Activated effector memory CD4-positive, alpha-beta T cell treated with Interleukin-2 at 50 U/mL for 16 hours (primary cell): ENCODE results near the gene KCNH8.

Experiments
- DNase-seq: peaks from one replicate; pipeline ENCODE4 v3.0.0-alpha.2; 2020

The KCNH8 gene

DNA sequence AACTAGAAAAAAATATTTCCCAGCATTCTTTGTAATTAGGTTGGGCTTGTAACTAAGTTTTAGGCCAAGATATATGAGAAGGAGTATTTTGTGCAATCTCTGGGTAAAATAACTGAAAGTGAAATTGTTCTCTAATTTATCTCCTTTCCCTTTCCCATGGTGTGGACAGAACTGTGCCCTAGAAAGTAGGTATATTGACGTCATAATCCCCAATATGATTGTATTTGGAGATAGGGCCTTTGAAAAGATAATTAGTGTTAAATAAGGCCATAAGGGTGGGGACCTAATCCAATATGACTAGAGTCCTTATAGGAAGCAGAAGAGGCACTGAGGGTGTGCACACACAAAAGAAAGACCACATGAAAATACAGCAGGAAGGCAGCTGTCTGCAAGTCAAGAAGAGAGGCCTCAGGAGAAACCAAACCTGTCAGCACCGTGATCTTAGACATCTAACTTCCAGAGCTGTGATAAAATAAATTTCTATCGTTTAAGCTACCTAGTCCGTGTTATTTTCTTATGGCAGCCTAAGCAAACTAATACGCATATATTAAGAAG, 106.6 kb downstream of the KCNH8 start:
- DNase-seq, result no peak

DNA sequence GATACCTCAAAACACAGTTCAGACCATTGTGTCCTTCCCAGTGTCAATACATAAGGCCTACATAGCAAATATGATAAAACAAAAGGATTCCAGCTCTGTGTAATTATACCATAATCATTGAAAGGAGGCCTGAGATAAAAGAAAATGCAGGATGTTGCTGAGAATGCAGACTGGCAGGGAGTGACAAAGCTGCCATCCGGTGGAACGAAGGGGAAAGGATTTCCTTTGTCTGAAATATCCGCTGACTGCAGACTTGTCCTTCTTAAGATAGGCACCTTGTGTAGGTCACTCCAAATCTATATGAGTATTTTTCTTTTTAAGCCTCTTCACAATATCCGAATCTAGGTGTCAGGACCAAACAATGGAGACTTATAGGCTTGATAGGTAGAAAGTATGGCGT, 108.0 kb downstream of the KCNH8 start:
- no peak for DNase-seq

DNA sequence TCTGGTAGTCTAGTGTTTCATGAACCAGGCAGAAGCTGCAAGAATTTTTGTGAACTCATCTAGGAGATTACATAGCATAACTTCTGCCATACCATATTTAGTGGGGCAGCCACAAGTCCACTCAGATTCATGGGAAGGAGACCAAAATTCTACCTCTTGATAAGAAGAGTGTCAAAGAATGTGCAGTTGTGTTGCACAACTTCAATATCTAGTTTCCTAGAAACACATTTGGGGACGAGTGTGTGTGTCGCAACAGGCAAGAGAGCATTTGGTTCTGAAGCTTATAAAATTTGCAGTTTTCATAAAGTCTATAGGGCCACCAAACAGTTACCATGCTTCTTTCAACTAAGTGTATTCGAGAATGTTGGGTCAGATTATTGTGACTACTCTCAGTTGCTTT, 115.3 kb downstream of the KCNH8 start:
- no peak for DNase-seq

DNA sequence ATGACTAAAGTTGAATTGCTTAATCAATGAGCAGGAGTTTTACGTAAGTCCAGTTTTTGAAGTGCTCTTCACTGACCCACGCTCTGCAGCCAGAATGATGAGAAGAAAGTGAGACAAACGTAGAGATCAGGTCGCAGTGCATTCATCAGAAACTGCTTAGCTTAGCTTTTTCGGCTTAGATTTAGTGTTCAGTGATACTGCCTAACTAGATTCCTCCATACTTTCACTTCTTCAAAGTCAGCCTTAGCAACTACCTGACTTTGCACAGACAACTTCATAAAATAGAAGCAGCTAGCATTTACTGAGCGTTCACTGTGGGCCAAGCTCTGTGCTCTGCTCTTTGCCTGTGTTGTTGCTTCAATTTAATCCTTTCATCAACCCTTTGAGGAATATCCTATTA, 116.1 kb downstream of the KCNH8 start:
- no peak for DNase-seq

DNA sequence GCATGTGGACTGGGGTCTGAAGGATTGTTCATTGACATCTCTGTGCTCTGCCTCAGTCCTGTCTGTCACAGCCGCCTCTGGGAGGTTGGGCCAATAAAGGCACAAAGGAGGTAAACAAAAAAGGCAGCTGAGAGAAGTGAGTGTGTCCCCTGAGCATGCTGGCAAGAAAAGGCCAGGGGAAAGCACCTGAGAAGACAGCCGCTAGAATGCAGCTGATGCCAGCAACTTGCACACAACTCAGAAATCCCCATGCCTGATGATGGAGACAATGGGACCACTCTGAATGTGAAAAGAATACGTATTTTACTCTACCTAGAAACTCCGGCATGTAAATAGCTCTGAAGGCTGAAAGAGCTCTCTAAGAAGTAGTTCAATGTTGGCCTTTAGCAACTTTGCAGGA, 118.7 kb downstream of the KCNH8 start:
- no peak for DNase-seq

DNA sequence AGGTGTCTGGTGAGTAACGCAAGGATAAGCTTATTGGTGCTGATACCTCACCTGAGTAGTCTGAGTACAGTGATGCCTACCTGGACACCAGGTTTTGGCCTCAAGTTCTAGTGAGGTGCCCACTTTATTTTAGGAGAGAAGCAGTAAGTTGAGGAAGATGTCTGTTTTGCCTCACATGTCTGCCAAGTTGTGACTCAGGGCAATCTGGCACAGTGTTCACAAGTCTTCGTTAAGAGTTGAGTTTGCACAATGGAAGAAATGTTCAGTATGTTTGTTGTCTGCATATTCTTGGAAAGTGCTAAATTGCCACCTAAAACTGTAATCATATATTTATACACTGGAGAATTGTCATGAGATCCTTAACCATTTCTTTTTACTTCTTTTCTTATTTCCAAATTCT, 122.2 kb downstream of the KCNH8 start:
- DNase-seq, result no peak

DNA sequence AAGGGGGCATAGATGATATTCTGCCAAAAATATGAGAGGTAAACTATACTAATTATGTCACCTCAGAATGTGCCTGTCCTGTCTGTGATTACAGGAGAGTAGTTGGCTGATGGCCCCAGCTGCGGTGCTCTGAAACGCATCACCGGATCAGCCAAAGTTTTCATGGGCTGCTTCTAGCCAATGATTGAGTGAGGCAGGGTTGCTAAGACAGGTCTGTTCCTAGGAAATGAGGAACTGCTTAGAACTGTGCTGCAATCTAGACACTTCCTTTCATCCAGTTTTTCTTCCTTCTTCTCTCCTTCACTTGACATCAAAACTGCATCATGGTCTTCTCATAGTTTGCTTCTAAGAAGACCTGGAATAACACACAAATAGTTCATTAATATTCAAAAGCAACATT, 124.0 kb downstream of the KCNH8 start:
- no peak for DNase-seq

DNA sequence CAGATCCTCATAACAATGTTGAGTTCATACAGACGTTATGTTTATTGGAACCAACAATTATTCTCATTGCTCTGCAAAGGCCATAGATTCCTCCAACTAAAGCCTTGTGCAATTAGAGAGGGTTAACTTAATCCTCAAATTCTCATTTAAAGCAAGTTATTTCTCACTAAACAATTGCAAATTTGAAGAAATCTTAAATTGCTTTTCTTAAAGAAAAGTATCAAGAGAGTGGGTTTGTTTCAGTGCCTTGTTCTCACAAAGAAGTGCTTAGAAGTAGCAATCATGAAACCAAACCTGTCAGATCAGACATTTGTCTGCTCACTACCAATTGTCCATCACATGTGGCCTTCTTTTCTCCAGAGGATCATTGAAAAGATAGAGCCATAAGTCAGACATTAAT, 124.8 kb downstream of the KCNH8 start:
- DNase-seq, result no peak

DNA sequence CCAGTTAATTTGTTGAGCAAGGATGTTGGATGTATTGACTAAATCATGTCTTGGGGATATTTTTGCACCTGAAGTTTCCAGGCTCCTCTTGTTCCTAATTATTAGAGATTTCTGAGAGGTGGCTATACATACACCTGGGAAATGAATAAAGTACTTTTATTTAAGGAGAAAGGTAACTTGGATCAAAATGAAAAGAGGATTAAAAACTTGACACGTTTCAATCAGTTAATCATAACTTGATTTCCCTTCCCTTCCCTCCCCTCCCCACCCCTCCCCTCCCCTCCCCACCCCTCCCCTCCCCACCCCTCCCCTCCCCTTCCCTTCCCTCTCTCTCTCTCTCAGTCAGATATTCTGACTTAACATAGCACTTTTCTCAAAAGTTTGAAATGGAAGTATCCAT, 126.3 kb downstream of the KCNH8 start:
- DNase-seq, result no peak

DNA sequence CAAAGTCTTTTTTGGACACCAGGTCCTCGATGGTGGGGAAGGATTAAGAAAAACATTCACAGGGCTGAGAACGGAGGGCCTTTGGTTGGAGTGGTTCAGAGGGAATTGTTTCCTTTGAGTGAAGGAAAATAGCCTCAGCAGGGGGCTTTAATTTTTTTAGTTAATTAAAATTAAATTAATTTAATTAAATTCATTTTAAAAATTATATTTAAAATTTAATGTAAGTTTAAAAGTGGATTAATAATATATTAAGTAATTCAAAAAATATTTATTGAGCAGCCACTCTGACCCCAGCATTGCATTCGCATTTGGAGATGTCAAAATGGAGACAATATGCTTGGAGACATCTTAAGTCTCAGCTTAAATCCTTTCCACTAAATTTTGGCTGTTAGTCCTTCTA, 136.7 kb downstream of the KCNH8 start:
- DNase-seq, result no peak

DNA sequence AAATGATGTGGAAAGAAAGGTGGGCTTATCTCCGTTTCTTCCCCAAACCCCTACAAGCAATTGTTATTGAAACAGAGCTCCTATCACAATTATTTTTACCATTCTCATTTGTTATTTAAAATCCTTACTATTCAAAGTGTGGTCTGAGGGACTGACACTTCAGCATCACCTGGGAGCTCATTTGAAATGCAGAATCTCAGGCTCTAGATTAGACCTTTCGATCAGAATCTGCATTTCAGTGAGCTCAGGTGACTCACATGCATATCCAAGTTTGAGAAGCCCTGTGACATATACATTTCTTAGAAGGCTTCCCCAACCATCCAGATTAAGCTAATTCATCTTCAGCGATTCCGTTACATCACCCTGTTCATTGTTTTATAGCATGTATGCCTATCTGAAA, 145.0 kb downstream of the KCNH8 start:
- DNase-seq, result no peak

DNA sequence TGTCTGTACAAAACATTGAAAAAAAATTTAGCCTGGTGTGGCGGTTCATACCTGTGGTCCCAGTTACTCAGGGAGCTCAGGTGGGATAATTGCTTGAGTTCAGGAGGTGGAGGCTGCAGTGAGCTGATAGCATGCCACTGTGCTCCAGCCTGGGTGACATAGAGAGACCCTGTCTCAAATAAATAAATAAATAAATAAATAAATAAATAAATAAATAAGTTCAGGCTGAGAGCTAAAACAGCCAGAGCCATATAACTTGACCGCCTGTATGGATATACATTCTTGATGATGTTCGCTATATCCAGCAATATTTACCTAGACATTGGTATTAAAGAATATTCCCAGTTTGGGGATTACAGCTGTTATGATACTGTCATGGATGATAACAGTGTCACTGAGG, 146.9 kb downstream of the KCNH8 start:
- no peak for DNase-seq

DNA sequence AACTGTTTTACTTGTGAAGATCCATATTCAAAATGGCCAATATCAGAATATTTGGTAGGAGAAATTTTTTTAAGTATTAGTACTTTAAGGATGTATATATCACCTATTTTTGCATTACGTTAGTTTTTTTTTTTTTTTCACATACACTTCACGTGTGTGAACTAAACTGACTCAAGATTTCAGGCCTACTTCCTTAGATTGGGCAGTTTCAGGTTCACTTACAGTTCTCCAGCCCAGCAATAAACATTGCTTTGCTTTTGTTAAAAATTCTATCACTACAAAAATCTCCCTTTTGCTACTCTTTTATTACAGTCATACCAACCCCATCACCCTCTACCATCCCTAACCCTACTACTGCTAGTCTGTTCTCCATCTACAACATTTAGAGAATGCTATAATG, 183.6 kb downstream of the KCNH8 start:
- no peak for DNase-seq

DNA sequence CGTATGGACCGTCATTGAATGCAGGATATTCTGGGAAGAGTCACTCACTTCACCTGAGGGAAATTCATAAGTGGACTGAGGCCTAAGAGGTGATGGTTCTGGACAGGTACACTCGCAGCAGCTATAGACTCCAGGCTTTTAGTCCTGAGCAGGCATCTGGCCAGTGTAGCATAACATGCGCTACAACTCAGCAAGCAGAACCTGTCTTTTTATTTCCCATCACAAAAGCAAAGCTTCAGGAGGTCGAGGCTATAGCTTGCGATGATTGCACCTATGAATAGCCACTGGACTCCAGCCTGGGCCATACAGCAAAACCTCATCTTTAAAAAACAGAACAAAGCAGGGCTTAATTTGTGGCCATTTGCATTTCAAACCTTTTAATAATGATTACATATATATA, 185.8 kb downstream of the KCNH8 start:
- no peak for DNase-seq

DNA sequence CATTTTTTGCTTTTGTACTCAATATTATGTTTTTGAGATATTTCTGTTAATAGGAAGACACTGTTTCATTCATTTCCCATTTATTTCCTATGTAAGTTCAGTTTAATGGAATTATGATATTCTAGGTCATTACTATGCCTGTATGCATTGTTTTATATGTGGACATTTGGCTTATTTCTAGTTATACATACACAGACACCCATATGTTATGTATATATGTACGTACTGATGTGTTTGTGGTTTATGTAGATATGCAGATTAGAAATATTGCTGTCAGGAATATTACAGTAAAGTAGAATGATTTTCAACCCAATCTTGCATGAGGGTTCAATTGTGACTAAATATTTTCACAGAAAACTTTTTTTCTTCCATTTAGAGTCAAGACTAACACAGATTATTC, 190.5 kb downstream of the KCNH8 start:
- DNase-seq, result no peak

DNA sequence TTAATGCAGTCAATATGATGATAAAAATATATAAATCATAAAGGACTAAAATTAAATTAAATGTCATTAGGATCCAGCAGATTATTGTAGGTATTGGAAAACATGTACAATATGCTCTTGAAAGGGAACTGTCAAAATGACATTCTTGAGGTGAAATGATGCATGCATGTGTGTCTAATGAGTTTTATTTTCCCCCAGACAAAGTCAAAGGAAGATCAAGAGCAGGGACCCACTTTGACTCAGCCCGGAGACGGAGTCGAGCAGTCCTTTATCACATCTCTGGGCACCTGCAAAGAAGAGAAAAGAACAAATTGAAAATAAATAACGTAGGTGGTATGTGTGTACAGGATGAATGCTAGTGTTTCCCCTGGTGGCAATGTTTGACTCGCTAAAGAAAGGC, 194.1 kb downstream of the KCNH8 start:
- no peak for DNase-seq

DNA sequence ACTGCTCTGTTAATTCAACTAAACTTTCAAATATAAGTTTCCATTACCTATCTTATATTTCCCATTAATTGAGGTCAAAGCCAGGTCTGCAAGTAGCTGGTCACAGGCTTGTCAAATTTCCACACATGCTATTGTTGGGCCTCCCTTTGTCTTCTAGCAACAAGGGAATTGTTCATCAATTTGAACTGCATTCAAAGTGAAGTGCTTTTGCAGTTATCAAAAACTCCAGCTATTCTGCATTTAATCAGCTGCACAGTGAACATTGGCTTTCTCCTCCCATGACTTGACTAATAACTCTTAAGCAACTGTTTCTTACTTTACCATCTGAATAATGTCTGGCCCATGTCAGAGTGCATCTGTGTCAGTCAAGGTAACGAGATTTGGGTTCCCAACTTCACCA, 198.4 kb downstream of the KCNH8 start:
- DNase-seq, result no peak

DNA sequence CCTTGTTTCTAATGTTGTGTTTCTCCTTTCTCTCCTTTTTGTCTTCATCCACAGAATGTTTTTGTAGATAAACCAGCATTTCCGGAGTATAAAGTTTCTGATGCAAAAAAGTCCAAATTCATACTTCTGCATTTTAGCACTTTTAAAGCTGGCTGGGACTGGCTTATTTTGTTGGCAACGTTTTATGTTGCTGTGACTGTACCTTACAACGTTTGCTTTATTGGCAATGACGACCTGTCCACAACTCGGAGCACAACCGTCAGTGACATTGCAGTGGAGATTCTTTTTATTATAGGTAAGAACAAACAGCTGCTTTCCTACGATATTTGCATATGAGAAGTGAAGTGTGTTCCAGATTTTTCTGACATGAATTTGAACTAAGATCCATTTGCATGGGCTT, 199.4 kb downstream of the KCNH8 start:
- no peak for DNase-seq

DNA sequence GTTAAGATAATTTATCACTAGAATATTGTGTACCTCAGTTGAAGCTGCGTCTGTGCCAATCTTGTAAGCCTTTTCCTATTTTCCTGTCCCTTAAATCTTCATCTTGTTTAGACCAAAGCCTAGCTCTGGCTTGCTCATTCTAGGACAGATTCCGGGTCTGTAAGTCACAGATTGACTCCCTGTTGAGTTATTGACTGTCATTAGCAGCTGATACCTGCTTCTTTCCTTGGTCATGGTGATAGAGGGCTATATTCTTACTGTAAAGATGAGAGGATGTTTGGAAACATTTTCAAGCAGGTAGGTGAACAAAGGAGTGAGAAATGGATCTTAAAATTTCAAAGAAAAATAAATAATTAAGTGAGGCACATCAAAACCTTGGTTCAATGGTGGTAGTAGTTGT, 200.2 kb downstream of the KCNH8 start:
- no peak for DNase-seq

DNA sequence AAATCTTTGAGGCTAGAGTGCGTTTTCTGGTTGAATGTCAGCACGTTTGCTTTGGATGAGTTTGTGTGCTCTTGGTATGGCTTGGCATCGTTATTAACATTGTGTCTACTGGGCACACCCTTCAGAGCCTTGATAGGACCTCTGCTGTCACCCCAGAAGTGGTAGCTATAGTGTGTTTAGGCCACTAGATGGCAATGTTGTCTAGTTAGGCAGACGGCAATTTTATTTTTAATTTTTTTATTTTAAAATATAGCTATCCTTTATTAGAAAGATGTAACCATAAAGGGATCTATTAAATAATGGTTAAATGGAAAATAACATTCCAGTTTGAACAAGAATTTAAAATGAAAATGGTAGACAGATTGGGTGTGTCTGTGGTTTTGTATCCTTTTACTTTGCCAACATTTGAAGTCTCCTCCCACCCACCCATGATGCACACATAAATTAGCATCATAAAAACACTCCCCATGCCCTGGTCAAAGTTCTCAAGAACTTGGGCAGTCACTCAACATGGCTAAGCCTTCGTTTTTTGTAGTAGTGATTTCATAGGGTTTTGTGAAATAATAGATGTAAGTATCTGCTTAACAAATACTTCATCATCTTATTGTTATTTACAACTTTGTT, 200.7 kb downstream of the KCNH8 start:
- no peak for DNase-seq

DNA sequence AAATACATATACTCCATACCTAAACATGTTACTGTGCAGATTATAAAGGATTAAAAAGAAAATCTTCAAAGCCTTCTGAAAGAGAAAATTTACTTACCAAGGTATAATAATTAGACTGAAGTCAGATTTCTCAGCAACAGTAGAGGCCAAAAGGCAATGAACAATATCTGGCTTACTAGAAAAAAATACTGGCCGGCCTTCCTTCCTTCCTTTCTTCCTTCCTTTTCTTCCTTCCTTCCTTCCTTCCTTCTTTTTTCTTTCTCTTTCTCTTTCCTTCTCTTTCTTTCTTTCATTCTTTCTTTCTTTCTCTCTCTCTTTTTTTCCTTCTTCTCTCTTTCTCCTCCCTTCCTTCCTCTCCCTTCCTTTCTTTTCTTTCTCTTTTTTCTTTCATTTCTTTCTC, 209.6 kb downstream of the KCNH8 start:
- no peak for DNase-seq

DNA sequence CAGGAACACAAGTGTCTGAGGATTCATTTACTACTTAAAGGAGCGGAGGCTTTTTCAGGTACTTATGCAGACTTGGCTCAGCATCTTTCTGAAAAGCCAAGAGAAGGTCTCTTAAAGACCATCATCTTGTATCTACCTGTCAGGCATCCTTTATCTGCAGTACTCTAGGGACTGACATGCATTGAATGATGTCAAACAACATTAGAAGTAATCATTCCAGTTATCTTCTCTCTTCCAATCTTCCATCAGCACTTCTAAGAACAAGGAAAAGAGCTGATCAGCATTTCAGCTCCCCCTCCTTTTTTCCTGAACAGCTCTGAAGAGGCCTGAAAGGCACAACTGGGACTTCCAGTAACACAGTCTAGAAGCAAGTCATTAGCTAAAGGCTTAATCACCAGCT, 214.8 kb downstream of the KCNH8 start:
- no peak for DNase-seq

DNA sequence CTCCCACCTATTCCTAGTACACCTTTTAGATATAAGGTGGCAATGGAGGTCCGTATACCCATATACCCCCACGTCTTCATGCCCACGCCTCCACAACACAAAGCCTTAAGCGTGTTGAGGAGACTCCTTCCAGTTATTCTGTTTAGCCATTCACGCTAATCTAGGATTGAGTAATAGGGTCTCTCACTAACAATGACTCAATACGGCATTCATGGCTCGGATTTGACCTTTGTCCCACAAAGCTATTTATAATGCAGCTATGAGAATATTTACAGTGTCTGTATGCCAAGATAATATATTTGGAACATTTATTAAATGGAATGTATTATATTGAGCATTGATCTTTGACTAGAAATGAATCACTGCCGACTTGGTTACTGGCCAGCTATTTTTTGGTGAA, 215.8 kb downstream of the KCNH8 start:
- DNase-seq, result no peak

DNA sequence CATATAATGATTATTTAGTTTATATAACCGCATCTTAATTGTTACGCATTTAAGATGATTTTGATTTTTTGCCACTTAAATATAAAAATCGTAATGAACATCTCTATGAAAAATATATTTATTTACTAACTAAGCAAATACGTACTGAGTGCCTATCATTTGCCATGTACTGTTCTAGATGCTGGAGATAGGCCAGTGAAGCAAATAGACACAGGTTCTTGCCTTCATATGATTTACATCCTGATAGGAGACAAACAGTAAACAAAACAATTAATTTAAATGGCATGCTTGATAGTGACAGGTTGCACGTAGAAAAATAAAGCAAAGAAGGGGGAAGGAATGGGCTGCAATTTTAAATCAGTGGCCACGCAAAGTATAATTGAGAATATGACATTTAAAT, 217.2 kb downstream of the KCNH8 start:
- DNase-seq, result no peak

DNA sequence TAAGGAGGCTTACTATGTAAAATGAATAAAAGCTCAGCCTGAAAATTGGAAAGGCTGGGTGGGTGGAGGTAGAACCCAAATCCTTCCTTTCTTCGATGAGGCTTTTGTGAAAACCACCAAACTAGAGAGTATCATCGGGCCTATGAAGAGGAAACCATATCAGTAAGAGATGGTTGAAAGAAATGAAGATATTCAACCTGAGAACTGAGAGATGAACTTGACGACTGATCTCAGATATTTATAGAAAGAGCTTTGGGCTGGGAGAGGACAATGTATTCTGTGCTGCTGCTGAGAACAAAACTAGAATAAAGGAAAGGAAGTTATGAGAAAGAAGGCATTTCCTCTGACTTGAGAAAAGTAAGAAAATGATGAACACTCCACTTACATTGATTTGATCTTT, 236.6 kb downstream of the KCNH8 start:
- no peak for DNase-seq

DNA sequence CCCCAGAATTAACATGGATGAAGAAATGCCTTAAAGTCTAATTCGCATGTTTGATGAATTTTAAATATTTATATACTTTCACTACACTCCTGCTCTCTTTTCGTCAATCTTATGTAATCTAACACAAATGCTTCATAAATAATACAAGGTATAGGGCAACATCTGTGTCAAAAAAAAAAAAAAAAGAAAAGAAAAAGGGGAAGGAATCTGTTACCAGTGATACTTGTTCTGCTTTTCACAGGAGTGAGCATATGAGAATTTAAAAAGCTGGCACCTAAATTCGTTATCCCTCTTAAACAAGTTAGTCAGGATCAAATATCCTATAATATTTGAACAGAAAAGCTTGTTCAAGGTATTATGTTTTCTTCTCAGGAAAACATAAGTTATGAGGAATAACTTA, 243.8 kb downstream of the KCNH8 start:
- DNase-seq, result no peak
